ENCODE data around the gene PLIN5.
"Not testable (repeated sequence)": the region's sequence is repeated elsewhere in the genome, so short reads cannot be mapped to it uniquely, and the experiment has no call there.

Gene PLIN5

GRCh38 chr19:4567584-4568071 lies 32.6 kb upstream of the PLIN5 start:
- DNase-seq: peak; percentile 73

GRCh38 chr19:4566402-4567051 lies 31.5 kb upstream of the PLIN5 start:
- no peak for DNase-seq

GRCh38 chr19:4563562-4563961 lies 28.5 kb upstream of the PLIN5 start:
- not testable (repeated sequence) for DNase-seq

- DNase-seq: not testable (repeated sequence)
These were observed 27.1 kb upstream of the PLIN5 start for GRCh38 chr19:4562085-4562484.

GRCh38 chr19:4559569-4559968 lies 24.5 kb upstream of the PLIN5 start, which contains the start of gene SEMA6B:
Gene SEMA6B (minus strand): TSS chr19:4559684. CDS start chr19:4558457, 1,227 bp downstream.
- no peak for DNase-seq

GRCh38 chr19:4557971-4558941 lies 23.2 kb upstream of the PLIN5 start:
- DNase-seq: no peak

- DNase-seq: no peak
These were observed 22.3 kb upstream of the PLIN5 start for GRCh38 chr19:4557144-4557970.

GRCh38 chr19:4556597-4557127 lies 21.6 kb upstream of the PLIN5 start:
- peak; percentile 24 for DNase-seq

GRCh38 chr19:4555657-4556561 lies 20.9 kb upstream of the PLIN5 start:
- no peak for DNase-seq

- no peak for DNase-seq
These were observed 19.7 kb upstream of the PLIN5 start for GRCh38 chr19:4554717-4555116.

- no peak for DNase-seq
These were observed 18.8 kb upstream of the PLIN5 start for GRCh38 chr19:4553775-4554174.

GRCh38 chr19:4553092-4553695 lies 18.2 kb upstream of the PLIN5 start:
- no peak for DNase-seq

- no peak for DNase-seq
These were observed 17.4 kb upstream of the PLIN5 start for GRCh38 chr19:4552525-4552819.

- DNase-seq: no peak
These were observed 15.5 kb upstream of the PLIN5 start for GRCh38 chr19:4550479-4551050.

GRCh38 chr19:4550018-4550417 lies 15.0 kb upstream of the PLIN5 start:
- DNase-seq: no peak

- DNase-seq: no peak
These were observed 13.2 kb upstream of the PLIN5 start for GRCh38 chr19:4548238-4548584.

- peak; percentile 24 for DNase-seq
These were observed 12.5 kb upstream of the PLIN5 start for GRCh38 chr19:4547303-4548237.

GRCh38 chr19:4543842-4544647 lies 9.0 kb upstream of the PLIN5 start:
- DNase-seq: no peak

All from stimulated activated CD4-positive, alpha-beta T cell treated with anti-CD3 and anti-CD28 coated beads, Interleukin-1b, Interleukin-23, amount 100 ng/mL, for 48 hours (primary cell).